H1 (cell line): ENCODE measurements around the gene TRDN. TPM values are rescaled to one million over a fixed set of nuclear protein-coding genes. Genes with fewer than 3 reads are reported as not detected.

Experiments used
- CTCF ChIA-PET: fragments of 300-600 bp; sonication (Branson Sonifier 250); formaldehyde crosslinking; loops from one replicate; lab custom pipeline; 2021; ENCODE audit not compliant: partially characterized antibody; lab: Charles Lee
- POLR2A ChIA-PET: fragments of 300-600 bp; sonication (Branson Sonifier 250); formaldehyde crosslinking; loops from one replicate; lab custom pipeline; 2021; ENCODE audit warnings: inconsistent platforms; ENCODE audit not compliant: partially characterized antibody; lab: Charles Lee
- DNase-seq, 2 experiments: peaks; one replicate each; pipeline versions ENCODE4 v3.0.0 to v3.0.0-alpha.2; 2010 to 2022; ENCODE audit warnings: low spot score in 2 of 2, low read depth in 1 of 2, mixed read lengths in 1 of 2
- FAIRE-seq: peaks from 2 replicates; lab custom pipeline; 2011; peaks lifted over from hg19 to GRCh38; lab: Jason Lieb, UNC
- H2AFZ ChIP-seq: 2 replicates; pipeline ENCODE4 v1.8.1; 2012; ENCODE audit warnings: low read length, inconsistent platforms
- H2AK5ac ChIP-seq: 2 replicates; pipeline ENCODE4 v1.6.1; 2013; ENCODE audit warnings: low read depth, low read length
- H2BK120ac ChIP-seq: replicated peaks from 2 replicates; pipeline ENCODE3; 2013; ENCODE audit warnings: low read depth, low read length, inconsistent platforms
- H2BK12ac ChIP-seq: 2 replicates; pipeline ENCODE4 v1.6.1; 2013; ENCODE audit warnings: low read depth, low read length
- H2BK15ac ChIP-seq: 2 replicates; pipeline ENCODE4 v1.6.1; 2013; ENCODE audit warnings: low read length
- H2BK20ac ChIP-seq: 2 replicates; pipeline ENCODE4 v1.6.1; 2013; ENCODE audit warnings: low read length
- H2BK5ac ChIP-seq: 2 replicates; pipeline ENCODE4 v1.6.1; 2013; ENCODE audit warnings: low read depth, low read length
- H3K14ac ChIP-seq: 2 replicates; pipeline ENCODE4 v1.6.1; 2013; ENCODE audit warnings: inconsistent platforms; ENCODE audit not compliant: insufficient read length
- H3K18ac ChIP-seq: 2 replicates; pipeline ENCODE4 v1.6.1; 2013; ENCODE audit warnings: low read length; ENCODE audit errors: extremely low read depth
- H3K23ac ChIP-seq: 2 replicates; pipeline ENCODE4 v1.6.1; 2013; ENCODE audit warnings: inconsistent platforms; ENCODE audit not compliant: insufficient read length
- H3K23me2 ChIP-seq: 2 replicates; pipeline ENCODE4 v1.6.1; 2013; ENCODE audit warnings: low read depth, low read length
- H3K27ac ChIP-seq: 2 replicates; pipeline ENCODE4 v1.6.1; 2011; ENCODE audit warnings: low read depth, low read length, inconsistent platforms
- H3K27me3 ChIP-seq, 4 experiments: replicated peaks in 1 of 4; 1 replicate in 1 of 4; 2 replicates in 3 of 4; pipeline versions ENCODE4 v1.6.1 to v1.8.1; 2011 to 2013; ENCODE audit warnings: low read length in 3 of 4, mild to moderate bottlenecking in 3 of 4, inconsistent platforms in 2 of 4, mixed read lengths in 2 of 4, moderate library complexity in 1 of 4; ENCODE audit not compliant: control insufficient read depth in 3 of 4, insufficient read depth in 3 of 4; ENCODE audit errors: extremely low read depth in 1 of 4
- H3K36me3 ChIP-seq, 4 experiments: 2 replicates each; pipeline versions ENCODE4 v1.6.1 to v1.8.1; 2011 to 2013; ENCODE audit warnings: mild to moderate bottlenecking in 4 of 4, low read length in 3 of 4, moderate library complexity in 2 of 4, control low read depth in 1 of 4, inconsistent platforms in 1 of 4; ENCODE audit not compliant: insufficient read depth in 4 of 4, control insufficient read depth in 2 of 4
- H3K4ac ChIP-seq: replicated peaks from 2 replicates; pipeline ENCODE3; 2013; ENCODE audit warnings: low read length, low read depth, mixed read lengths, inconsistent platforms; ENCODE audit not compliant: insufficient read length
- H3K4me1 ChIP-seq, 4 experiments: replicated peaks in 1 of 4; 1 replicate in 1 of 4; 2 replicates in 3 of 4; pipeline versions ENCODE4 v1.6.1 to v1.8.1; 2011 to 2013; ENCODE audit warnings: low read length in 3 of 4, inconsistent platforms in 2 of 4, mixed read lengths in 1 of 4; ENCODE audit not compliant: insufficient read depth in 4 of 4, control insufficient read depth in 3 of 4
- H3K4me2 ChIP-seq, 2 experiments: 2 replicates each; pipeline versions ENCODE4 v1.6.1 to v1.8.1; 2011 to 2013; ENCODE audit warnings: low read depth in 2 of 2, low read length in 2 of 2, control low read depth in 1 of 2, inconsistent platforms in 1 of 2, mild to moderate bottlenecking in 1 of 2; ENCODE audit not compliant: insufficient read depth in 1 of 2
- H3K4me3 ChIP-seq, 4 experiments: fragments of 200-600, 300-600 bp in 1 of 4; sonication (generic), shearing (Covaris generic), sonication (Bioruptor Twin) in 1 of 4; 2 replicates each; pipeline versions ENCODE4 v1.5.1 to v1.8.1; 2011 to 2016; ENCODE audit warnings: low read length in 4 of 4, low read depth in 3 of 4, control low read depth in 2 of 4, inconsistent platforms in 2 of 4, mild to moderate bottlenecking in 2 of 4, mixed read lengths in 1 of 4, moderate library complexity in 1 of 4; ENCODE audit not compliant: insufficient read depth in 2 of 4; ENCODE audit errors: extremely low read depth in 1 of 4
- H3K56ac ChIP-seq: replicated peaks from 2 replicates; pipeline ENCODE3; 2013; ENCODE audit warnings: low read depth, mild to moderate bottlenecking, mixed read lengths, low read length, inconsistent platforms; ENCODE audit not compliant: insufficient read length
- H3K79me1 ChIP-seq: 2 replicates; pipeline ENCODE4 v1.6.1; 2013; ENCODE audit warnings: low read depth, low read length, control low read depth
- H3K79me2 ChIP-seq, 2 experiments: 2 replicates each; pipeline versions ENCODE4 v1.6.1 to v1.8.1; 2012 to 2013; ENCODE audit warnings: low read length in 2 of 2, mild to moderate bottlenecking in 2 of 2, inconsistent platforms in 1 of 2; ENCODE audit not compliant: insufficient read depth in 2 of 2, control insufficient read depth in 1 of 2
- H3K9ac ChIP-seq, 4 experiments: replicated peaks in 1 of 4; 1 replicate in 1 of 4; 2 replicates in 3 of 4; pipeline versions ENCODE4 v1.6.1 to v1.8.1; 2011 to 2013; ENCODE audit warnings: low read depth in 3 of 4, low read length in 3 of 4, control low read depth in 2 of 4, mild to moderate bottlenecking in 2 of 4, moderate library complexity in 2 of 4, inconsistent platforms in 1 of 4; ENCODE audit errors: extremely low read depth in 1 of 4
- H3K9me3 ChIP-seq, 2 experiments: 2 replicates each; pipeline versions ENCODE4 v1.6.1 to v1.8.1; 2012 to 2013; ENCODE audit warnings: mild to moderate bottlenecking in 2 of 2, moderate library complexity in 2 of 2, control low read depth in 1 of 2, inconsistent platforms in 1 of 2, low read depth in 1 of 2, low read length in 1 of 2, mixed read lengths in 1 of 2; ENCODE audit not compliant: insufficient read depth in 2 of 2
- H4K20me1 ChIP-seq, 2 experiments: replicated peaks in 1 of 2; 2 replicates each; pipeline versions ENCODE3 to v1.8.1; 2011 to 2013; ENCODE audit warnings: inconsistent platforms in 2 of 2, low read length in 2 of 2, mild to moderate bottlenecking in 1 of 2; ENCODE audit not compliant: insufficient read depth in 2 of 2, control insufficient read depth in 1 of 2
- H4K5ac ChIP-seq: 2 replicates; pipeline ENCODE4 v1.6.1; 2013; ENCODE audit warnings: low read length, low read depth, mixed read lengths, inconsistent platforms; ENCODE audit not compliant: insufficient read length
- H4K8ac ChIP-seq: 2 replicates; pipeline ENCODE4 v1.8.0; 2013; ENCODE audit warnings: mild to moderate bottlenecking, moderate library complexity, low read length, inconsistent platforms; ENCODE audit not compliant: insufficient read depth; ENCODE audit errors: extremely low read depth
- H4K91ac ChIP-seq: replicated peaks from 2 replicates; pipeline ENCODE3; 2013; ENCODE audit warnings: low read length, mixed read lengths, inconsistent platforms; ENCODE audit not compliant: insufficient read length
- JUND ChIP-seq: IDR thresholded peaks from 2 replicates; pipeline ENCODE4 v1.6.1; 2011; ENCODE audit warnings: mild to moderate bottlenecking, improper control_type of control experiment, low read length
- WGBS, 2 experiments: shearing (Covaris generic) in 1 of 2; methylation state at CpG; one replicate each; pipeline versions ENCODE4 v1.1.6 to v1.1.7; 2013 to 2015; ENCODE audit warnings: low lambda C conversion rate in 2 of 2, mixed read lengths in 2 of 2, inconsistent platforms in 1 of 2, low coverage in 1 of 2, missing lambda C conversion rate in 1 of 2; ENCODE audit not compliant: insufficient replicate concordance in 2 of 2, insufficient coverage in 1 of 2, insufficient read length in 1 of 2; ENCODE audit errors: extremely low coverage in 1 of 2, missing lambda C conversion rate in 1 of 2; 5-methylcytosine and 5-hydroxymethylcytosine counted together
- polyA plus RNA-seq, 7 experiments: library from polyadenylated mRNA; depleted of rRNA in 3 of 7; stranded (reverse) in 5 of 7; unstranded in 2 of 7; fragments of >200 nt in 5 of 7; fragments of 200-250 nt in 2 of 7; gene quantifications; 1 replicate in 5 of 7; 2 replicates in 1 of 7; 4 replicates in 1 of 7; pipeline versions ENCODE4 v1.2.1 to v1.2.3, GENCODE V29; 2011 to 2013; ENCODE audit warnings: missing spikeins in 2 of 7, mixed read lengths in 2 of 7
- total RNA-seq: library from RNA; stranded (reverse); fragmentation: NEBNext Ultra II Directional; extraction: Animal tissue kit (Norgen Biotek cat#: 25700); gene quantifications from 2 replicates; pipeline ENCODE4 v1.2.1, GENCODE V29; 2021

Gene TRDN
- total and polyA plus RNA-seq, 2 of the 8 experiments (the other 6 are each of a cell fraction or from before 2014, with no cell fraction given): 1.6 to 41.6 TPM

DNA sequence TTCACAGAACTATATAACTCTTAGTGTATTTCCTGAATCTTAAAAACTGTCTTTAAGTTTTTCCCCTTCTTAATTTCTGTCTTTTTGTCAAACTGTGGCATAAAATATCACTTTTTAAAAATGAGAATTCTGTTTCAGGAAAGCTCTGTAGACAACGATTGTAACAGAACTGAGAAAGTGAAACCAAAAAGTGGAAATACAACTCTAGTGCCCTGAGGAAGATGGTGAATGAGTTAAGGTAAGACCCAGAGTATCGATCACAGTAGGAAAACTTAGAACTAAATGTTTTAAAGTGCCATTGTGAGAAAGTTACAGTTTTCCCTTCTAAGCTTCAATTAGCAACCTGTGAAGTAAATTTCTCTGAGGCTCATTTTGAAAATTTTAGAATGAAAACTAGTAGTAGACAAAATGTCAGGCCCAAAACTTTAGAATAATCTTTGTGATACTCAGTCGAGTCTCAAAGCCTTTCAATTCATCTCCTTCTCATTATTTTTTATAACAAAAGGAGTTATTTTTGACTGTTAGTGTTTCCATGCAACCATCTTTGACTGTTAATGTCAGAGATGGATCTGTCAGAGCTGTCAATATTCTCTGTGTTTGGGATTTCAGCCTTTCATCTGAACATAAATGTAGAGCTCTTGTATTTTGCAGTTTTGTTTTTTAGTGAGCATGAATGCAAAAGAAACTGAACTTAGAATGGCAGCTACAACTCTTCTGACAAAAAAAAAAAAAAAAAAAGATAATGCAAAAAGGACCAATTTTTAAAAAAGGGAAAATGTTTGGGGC is 19.0 kb upstream of the TRDN start:
- H2BK5ac ChIP-seq: no peak overlapping the region
- no peak overlapping the region for H3K27ac ChIP-seq
- no peak overlapping the region for H4K91ac ChIP-seq
- H3K4me1 ChIP-seq: no peaks in the 10 kb centered on the region
- no peaks in the 10 kb centered on the region for H3K27me3 ChIP-seq
- DNase-seq (no peak), FAIRE-seq (no peak)
- no peaks in the 10 kb centered on the region for H3K79me2 ChIP-seq
- no peak overlapping the region for H2BK20ac ChIP-seq
- no peak overlapping the region for H3K18ac ChIP-seq
- no peak overlapping the region for H3K9ac ChIP-seq
- H2AK5ac ChIP-seq: no peak overlapping the region
- H3K14ac ChIP-seq: no peak overlapping the region
- no peaks in the 10 kb centered on the region for H3K79me1 ChIP-seq
- no peak overlapping the region for H3K4me3 ChIP-seq
- no peak overlapping the region for H2AFZ ChIP-seq
- no peaks in the 10 kb centered on the region for H3K9me3 ChIP-seq
- ChIA-PET POLR2A (no interaction called here), CTCF (interaction anchor here (1.5 kb wide), 1 partner anchor 60 kb away, joined by 3 read pairs; no protein-coding TSS in a partner anchor)
- no peak overlapping the region for H3K4ac ChIP-seq
- H2BK15ac ChIP-seq: no peak overlapping the region
- H2BK120ac ChIP-seq: no peak overlapping the region
- no peak overlapping the region for H3K56ac ChIP-seq
- H2BK12ac ChIP-seq: no peak overlapping the region
- no peaks in the 10 kb centered on the region for H3K36me3 ChIP-seq
- H3K23me2 ChIP-seq: peaks cover 1% of the 10 kb centered on the region; the same call in 1 of the 2 replicates
- H3K4me2 ChIP-seq: no peak overlapping the region
- no peak overlapping the region for H4K5ac ChIP-seq
- no peak overlapping the region for H3K23ac ChIP-seq
- no peak overlapping the region for H4K8ac ChIP-seq
- 90% methylated on average over 3 of the region's 3 CpGs; no CpG with 5 or more reads in 1 of the 2 experiments for WGBS, 2 experiments
- H4K20me1 ChIP-seq: no peaks in the 10 kb centered on the region
- TF ChIP-seq JUND: no peak
